ENCODE measurements around the gene MAN1A1. TPM values are rescaled to one million over a fixed set of nuclear protein-coding genes. Genes with fewer than 3 reads are reported as not detected.
A peak's percentile ranks its signal among the peaks of the same experiment; 100 is the strongest.

Gene MAN1A1
- polyA plus RNA-seq, 1 experiment = 27.5 TPM

DNA sequence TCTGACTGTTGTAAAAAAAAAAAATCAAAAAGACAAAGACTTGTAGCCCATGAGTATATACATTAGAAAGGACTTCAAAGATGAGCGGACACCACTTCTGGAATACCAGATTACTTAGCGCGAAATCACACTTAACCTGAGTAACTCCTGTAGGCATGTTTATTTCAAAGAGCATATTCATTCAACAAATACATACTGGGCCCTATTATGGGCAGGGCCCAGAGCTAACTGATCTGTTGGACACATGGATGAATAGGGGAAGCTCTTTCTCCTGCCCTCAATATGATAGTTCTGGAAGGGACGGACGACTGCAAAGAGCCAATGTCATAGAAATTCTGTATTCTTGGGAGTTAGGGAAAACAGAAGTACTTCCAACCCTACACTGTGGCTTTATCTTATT, 12.3 kb downstream of the MAN1A1 start:
- ChIA-PET POLR2A (no interaction called here), CTCF (interaction anchor here (2.0 kb wide), 1 partner anchor 11 kb away, joined by 6 read pairs; no protein-coding TSS in a partner anchor)
- Histone ChIP-seq H3K27ac (ENCODE audit: low read depth, low read length) (no peak overlapping the region), H3K27me3 (ENCODE audit: control insufficient read depth, insufficient read depth, low read length) (no peaks in the 10 kb centered on the region), H3K4me3 (ENCODE audit: low read depth, low read length) (no peak overlapping the region), H3K9me3 (ENCODE audit: control insufficient read depth, insufficient read depth, low read length) (no peaks in the 10 kb centered on the region)
- no peak for DNase-seq (ENCODE audit: low read depth, low spot score)
- TF ChIP-seq, protein P1, sequence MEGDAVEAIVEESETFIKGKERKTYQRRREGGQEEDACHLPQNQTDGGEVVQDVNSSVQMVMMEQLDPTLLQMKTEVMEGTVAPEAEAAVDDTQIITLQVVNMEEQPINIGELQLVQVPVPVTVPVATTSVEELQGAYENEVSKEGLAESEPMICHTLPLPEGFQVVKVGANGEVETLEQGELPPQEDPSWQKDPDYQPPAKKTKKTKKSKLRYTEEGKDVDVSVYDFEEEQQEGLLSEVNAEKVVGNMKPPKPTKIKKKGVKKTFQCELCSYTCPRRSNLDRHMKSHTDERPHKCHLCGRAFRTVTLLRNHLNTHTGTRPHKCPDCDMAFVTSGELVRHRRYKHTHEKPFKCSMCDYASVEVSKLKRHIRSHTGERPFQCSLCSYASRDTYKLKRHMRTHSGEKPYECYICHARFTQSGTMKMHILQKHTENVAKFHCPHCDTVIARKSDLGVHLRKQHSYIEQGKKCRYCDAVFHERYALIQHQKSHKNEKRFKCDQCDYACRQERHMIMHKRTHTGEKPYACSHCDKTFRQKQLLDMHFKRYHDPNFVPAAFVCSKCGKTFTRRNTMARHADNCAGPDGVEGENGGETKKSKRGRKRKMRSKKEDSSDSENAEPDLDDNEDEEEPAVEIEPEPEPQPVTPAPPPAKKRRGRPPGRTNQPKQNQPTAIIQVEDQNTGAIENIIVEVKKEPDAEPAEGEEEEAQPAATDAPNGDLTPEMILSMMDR (IDR thresholded peaks at IDR 0.05; ENCODE audit: low read depth, low read length) = no peak

DNA sequence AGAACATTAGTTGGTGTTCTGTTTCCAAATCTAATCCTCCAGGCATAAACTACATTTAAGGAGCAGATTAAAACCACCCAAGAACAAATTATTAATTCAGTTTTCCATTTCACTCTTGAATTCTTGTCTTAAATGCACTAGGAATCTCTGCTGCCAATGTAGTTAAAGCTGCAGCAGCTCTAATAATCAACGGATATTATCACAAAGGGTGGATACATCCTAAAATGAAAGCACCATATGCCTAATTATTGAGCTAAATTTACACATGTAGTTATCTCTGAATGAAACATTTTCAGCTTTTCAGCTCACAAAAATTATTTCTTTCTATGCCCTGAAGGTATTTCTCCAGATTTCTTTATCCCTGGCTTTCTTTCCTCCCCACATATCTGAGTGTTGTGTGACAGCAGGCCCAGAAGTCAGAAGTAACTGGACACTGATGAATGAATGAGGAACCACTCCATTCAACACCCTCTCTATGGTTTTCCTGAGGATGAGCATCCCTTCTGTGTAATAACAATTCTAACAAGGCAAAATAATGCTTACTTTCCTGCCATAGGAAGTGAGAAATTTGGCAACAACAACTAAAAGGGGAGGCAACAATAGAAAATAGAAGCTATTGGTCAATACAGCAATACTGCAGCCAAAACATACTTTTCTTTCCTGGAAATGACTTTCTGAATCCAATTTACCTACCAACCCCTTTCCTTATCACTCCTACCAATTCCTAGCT, 14.9 kb downstream of the MAN1A1 start:
- POLR2A ChIA-PET = no interaction called here
- TF ChIP-seq, protein P1 (IDR thresholded peaks at IDR 0.05; ENCODE audit: low read depth, low read length) = no peak
- CTCF ChIA-PET = interaction anchor here (1.1 kb wide), 2 partner anchors 16 to 185 kb away, joined by 3 read pairs; no protein-coding TSS in a partner anchor

DNA sequence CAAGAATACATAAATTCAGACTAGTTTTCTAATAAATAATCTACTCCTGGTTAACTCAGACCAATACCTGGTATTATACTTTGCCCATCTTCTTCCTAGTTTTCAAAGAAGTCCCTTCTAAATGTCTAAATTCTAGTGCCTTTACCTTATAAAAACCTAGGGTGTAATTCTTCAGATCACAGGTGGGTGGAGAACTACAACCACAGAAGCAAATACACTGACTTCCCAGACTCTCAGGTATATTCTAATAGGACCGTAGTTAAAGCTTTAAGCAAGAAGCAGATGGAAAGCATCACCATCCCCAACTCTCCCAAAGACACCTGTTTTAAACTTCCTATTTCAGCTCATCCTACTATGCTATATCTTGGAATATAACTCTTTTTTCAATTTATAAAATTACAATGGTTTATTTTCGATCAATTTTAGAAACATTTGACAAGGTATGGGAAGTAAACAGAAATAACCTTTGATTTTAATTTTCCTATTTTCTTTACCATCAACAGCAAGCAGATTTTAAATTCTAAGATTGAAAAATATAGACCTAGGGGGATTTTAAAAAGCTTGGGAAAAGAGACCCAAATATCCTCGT, 15.8 kb downstream of the MAN1A1 start:
- ChIA-PET POLR2A (no interaction called here), CTCF (interaction anchor here (0.6 to 1.1 kb wide), 3 partner anchors 17 to 224 kb away, joined by 3 read pairs; no protein-coding TSS in a partner anchor)
- no peaks in the 10 kb centered on the region for H3K27me3 ChIP-seq (ENCODE audit: control insufficient read depth, insufficient read depth, low read length)
- no peak overlapping the region for H3K4me3 ChIP-seq (ENCODE audit: low read depth, low read length)
- TF ChIP-seq, protein P1 (IDR thresholded peaks at IDR 0.05; ENCODE audit: low read depth, low read length) = peak; percentile 35
- no peaks in the 10 kb centered on the region for H3K9me3 ChIP-seq (ENCODE audit: control insufficient read depth, insufficient read depth, low read length)
- H3K27ac ChIP-seq (ENCODE audit: low read depth, low read length) = no peak overlapping the region
- DNase-seq (ENCODE audit: low read depth, low spot score) = no peak

More for the DNA sequence above, 14.9 kb downstream of the MAN1A1 start:
- Histone ChIP-seq H3K27me3 (ENCODE audit: control insufficient read depth, insufficient read depth, low read length) (no peaks in the 10 kb centered on the region), H3K4me3 (ENCODE audit: low read depth, low read length) (no peak overlapping the region), H3K27ac (ENCODE audit: low read depth, low read length) (no peak overlapping the region), H3K9me3 (ENCODE audit: control insufficient read depth, insufficient read depth, low read length) (no peaks in the 10 kb centered on the region)
- DNase-seq (ENCODE audit: low read depth, low spot score) = no peak

DNA sequence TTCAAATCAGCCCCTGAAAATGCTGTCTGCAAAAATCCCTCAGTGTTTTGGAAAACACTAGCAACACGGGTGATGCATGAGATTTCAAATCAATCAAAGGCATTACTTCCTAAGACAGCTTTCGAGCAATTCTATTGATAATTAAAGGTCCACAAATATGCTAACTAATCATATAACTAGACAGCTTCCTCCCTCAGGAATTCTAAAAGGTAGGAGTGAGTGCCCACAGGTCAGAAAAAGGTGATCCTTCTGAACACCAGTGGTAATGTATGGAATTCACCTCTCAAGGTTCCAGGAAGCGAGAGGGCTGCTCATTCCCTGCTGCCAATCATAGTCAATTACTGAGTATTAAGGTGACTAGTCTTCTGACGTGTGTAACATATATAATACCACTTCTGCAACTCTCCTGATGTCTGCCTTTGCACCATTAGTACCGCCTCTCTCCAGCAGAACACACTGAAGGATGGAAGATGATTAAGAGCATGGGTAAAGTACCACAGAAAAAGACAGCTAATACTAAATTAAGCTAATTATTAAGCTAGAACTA, 16.4 kb downstream of the MAN1A1 start:
- H3K27me3 ChIP-seq (ENCODE audit: control insufficient read depth, insufficient read depth, low read length) = no peaks in the 10 kb centered on the region
- TF ChIP-seq, protein P1 (IDR thresholded peaks at IDR 0.05; ENCODE audit: low read depth, low read length) = no peak
- DNase-seq (ENCODE audit: low read depth, low spot score) = no peak
- H3K4me3 ChIP-seq (ENCODE audit: low read depth, low read length) = no peak overlapping the region
- H3K27ac ChIP-seq (ENCODE audit: low read depth, low read length) = no peak overlapping the region
- ChIA-PET CTCF (interaction anchor here (0.6 kb wide), 1 partner anchor 223 kb away, joined by 3 read pairs; no protein-coding TSS in a partner anchor), POLR2A (no interaction called here)
- no peaks in the 10 kb centered on the region for H3K9me3 ChIP-seq (ENCODE audit: control insufficient read depth, insufficient read depth, low read length)
